HG03060 (cell line): ENCODE data around the gene ITGAL.
A peak's percentile ranks its signal among the peaks of the same experiment; 100 is the strongest.
"Not testable (repeated sequence)": the region's sequence is repeated elsewhere in the genome, so short reads cannot be mapped to it uniquely, and the experiment has no call there.

Experiments used
- ATAC-seq: cut with Tn5 transposase; IDR thresholded peaks from one replicate; pipeline ENCODE4 v1.9.1; 2021; ENCODE audit warnings: low read depth, moderate number of reproducible peaks; ENCODE audit not compliant: unreplicated experiment

ITGAL gene

DNA sequence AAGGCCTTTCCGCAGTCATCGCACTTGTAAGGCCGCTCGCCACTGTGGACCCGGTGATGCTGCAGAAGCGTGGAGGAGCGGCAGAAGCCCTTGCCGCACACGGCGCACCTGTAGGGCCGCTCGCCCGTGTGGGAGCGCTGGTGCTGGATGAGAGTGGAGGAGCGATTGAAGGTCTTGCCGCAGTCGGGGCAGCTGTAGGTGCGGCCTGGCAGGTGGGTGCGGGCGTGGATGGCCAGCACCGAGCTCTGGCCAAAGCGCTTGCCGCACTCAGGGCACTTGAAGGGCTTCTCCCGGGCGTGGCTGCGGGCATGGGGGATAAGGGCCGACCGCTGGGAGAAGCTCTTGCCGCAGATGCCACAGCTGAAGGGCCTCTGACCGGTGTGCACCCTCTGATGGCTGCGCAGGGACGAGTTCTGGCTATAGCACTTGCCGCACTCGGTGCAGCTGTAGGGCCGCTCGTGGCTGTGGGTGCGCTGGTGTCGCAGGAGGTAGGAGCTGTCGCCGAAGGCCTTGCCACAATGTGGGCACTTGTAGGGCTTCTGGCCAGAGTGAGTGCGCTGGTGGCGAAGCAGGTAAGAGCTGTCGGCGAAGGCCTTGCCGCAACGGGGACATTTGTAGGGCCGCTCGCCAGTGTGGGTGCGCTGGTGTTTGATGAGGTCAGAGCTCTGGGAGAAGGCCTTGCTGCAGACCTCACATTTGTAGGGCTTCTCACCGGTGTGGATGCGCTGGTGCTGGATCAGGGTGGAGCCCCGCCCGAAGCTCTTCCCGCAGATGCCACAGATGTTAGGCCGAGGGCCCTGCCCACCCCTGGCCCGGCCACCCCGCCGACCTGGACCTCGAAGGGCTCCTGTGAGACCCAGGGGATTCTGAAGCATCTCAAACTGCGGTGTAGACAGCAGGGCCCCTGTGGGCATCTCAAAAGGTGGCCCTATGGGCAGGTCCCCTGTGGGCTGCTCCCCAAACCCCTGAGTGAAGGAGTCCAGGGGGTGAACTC lies 52.3 kb downstream of the ITGAL start:
- ATAC-seq: no peak

- no peak for ATAC-seq
These were observed 53.2 kb downstream of the ITGAL start for GRCh38 chr16:30525844-30526136.

DNA sequence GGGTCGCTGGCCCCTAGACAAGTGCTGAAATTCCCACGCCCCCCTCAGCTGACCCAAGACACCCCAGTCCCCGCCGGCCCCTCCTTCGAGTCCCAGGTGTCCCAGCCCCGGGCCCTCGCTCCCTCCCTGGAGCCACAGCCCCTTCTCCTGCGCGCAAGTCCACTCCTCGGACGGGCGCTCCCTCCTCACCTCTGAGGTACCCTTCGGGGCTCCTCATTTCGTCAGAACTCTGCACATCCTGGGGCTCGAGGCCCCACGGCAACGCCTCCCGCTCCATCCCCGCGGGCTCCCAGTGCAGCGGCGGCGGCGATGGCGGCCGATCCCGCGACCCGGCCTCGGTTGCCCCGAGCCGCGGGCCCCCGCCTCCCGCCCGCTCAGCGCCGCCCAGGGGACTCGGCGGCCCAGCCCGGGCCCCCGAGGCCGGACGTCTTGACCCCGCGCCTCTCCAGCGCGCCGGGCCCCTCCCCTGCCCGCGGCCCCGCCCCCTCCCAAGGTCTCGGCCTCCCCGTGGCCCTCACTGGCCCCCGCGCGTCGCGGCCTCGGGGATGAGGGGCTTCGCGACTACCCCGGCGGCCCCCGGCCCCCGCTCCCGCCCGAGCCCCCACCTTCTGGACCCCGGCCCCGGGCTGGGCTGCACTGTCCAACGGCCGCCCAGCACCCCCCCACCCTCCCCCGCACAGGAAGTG lies 53.7 kb downstream of the ITGAL start, which contains the start of gene ZNF768:
TSS of gene ZNF768 (minus strand) at position 430 of the 686 bp plus-strand sequence. CDS start at position 277, 153 bp downstream.
- ATAC-seq: no peak

DNA sequence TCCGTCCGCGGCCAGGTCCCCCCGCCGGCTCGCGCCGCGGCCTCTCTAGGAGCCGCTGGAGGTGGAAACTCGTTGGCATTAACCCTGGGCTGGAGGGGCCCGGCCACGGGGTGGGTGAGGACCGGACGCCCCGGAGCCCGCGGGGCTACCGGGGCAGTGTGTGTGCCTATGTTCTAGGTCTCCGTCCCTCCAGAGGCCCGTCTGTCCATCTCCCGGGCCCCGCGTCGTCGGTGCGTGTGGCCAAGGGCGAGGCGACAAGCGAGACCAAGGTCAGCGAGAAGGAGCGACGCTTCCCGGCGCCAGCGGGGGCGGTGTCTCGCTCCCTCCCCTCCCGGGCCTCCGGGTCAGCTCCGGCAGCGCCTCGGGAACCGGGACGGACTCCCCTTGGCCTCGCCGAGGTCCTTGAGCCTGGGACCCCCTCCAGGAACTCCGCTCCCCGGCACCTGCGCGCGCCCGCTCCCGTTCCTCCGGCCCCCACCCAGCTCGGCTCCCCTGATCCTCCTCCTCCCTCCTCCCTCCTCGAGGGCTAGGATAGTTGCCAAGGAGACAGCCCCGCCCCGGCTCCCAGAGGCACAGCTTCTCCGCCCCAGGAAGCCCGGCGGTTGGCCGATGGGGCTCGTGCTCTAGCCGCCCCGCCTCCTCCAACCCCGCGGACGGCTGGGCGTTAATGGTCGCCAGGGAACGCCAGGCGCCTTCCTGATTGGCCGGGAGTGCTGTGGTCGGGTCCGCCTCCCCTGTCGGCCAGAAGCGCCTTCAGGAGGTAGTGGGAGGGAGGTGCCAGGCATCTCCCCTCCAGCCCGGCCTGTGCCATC lies 54.5 kb downstream of the ITGAL start:
- ATAC-seq: peak; percentile 64

- no peak for ATAC-seq
These were observed 55.2 kb downstream of the ITGAL start for GRCh38 chr16:30527635-30528178.

- no peak for ATAC-seq
These were observed 56.4 kb downstream of the ITGAL start for GRCh38 chr16:30528799-30529457.

DNA sequence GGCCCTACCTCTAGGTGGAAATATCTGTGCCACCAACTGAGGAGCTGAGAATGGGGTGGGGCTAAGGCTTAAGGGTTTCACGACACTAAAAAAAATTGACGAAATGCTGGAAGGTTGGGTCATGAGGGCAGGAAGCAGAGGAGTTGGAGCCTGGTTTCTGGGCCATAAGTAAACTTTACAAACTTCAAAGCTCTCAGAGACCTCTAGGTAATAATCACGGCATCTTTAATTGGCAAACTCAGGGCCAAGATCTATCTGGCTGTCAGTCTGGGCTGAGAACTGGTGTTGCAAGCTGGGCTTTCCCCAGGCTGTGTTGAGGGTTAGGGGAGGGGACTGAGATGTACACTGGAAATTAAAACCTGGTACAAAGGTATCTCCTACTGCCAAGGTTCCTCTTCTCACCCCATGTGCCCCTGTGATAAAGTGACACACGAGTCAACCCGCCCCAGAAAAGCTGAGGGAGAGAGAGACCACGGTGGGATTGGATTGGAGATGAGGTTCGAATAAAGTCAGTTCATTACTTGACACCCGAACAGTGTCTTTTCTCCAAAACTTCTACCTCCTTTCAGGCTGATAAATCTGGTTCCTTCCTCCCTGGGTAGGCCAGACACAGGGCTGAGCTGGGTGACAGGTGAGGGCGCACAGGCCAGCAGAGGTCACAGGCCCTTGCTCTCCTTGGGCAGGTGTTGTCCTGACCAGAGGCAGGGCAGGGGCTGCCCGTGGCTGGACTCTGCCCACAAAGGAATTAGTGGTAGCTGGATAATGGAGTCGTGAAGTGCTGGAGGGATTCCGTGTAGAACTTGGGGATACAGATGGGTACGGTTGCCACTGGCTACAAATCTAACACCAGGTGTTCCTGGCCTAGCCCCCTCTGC lies 57.9 kb downstream of the ITGAL start:
- no peak for ATAC-seq

- no peak for ATAC-seq
These were observed 60.0 kb downstream of the ITGAL start for GRCh38 chr16:30532285-30533145.

GRCh38 chr16:30533146-30533522 lies 60.6 kb downstream of the ITGAL start:
- no peak for ATAC-seq

GRCh38 chr16:30533748-30534367 lies 61.3 kb downstream of the ITGAL start:
- no peak for ATAC-seq

DNA sequence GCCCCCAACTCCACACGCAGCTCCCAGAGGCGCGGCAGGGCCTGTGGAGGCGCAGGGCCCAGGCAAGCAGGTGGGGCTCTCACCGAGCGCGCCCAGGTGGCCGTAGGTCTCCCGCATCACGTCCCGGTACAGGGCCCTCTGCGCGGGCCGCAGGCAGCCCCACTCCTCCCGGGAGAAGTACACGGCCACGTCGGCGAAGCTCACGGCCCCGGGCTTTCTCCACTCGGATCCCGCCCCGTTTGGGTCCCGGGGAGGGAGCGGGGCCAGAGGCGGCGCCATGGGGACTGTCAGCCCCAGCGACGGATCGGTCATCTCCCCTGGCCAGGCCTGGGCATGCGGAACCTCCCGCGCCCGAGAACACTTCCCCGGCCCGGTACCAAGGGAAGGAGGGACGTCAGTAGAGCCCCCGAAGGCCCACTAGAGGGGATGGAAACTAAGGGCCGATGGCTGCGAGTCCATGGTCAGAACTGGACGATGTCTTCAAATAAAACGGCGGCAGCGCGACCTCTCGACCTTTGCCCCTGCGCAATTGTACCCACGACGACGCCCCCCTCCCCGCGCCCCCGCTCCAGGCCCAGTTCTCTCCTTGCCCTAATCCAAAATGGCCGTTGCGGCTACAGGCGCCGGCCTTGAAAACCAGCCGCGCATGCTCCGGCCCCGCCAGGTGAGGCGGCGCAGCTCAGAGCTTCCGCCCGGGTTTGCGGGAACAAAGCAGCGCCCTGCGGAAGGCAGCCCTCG lies 62.0 kb downstream of the ITGAL start, which contains the start of gene ZNF747:
TSS of gene ZNF747 (minus strand) at position 491 of the 738 bp plus-strand sequence. CDS start at position 312, 179 bp downstream.
- ATAC-seq: no peak

- no peak for ATAC-seq
These were observed 62.7 kb downstream of the ITGAL start for GRCh38 chr16:30535106-30535776.

DNA sequence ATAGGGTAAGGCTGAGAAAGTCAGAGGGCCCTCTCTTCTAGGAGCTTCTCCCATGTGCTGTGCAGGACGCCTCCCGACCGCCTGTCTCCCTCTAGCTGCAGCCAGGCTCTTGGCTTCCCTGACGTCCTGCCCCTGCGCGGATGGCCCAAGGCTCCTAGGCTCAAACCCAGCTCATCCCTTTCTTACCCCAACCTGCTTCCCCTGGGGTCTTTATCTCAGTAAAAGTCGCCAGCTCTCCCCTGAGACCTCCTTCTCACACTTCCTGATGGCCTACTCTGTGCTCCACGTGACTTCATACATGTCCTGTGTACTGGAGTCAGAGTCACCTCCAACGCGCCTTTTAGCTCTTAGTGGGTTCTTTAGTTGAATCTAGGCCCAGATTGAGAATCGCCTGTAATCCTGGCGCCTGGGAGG lies 63.2 kb downstream of the ITGAL start:
- ATAC-seq: no peak

DNA sequence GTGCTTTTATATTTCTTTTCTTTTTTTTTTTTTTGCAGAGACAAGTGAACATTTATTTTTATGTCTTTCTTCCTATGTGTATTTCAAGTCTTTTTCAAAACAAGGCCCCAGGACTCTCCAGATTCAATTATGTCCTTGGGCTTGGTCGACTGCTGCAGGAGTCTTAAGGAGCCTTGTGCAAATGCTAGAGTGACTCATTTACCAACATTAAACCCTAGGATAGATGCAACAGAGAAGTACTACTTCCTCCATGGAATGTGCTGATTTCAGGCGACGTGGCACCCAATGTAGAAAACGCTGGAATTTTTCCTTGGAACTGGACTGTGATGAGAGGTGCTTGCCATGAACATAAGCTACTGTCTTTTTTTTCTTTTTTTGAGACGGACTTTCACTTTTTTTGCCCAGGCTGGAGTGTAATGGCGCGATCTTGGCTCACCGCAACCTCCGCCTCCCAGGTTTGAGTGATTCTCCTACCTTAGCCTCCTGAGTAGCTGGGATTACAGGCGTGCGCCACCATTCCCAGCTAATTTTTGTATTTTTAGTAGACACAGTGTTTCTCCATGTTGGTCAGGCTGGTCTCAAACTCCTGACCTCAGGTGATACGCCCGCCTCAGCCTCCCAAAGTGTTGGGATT lies 64.0 kb downstream of the ITGAL start:
- ATAC-seq: not testable (repeated sequence)

DNA sequence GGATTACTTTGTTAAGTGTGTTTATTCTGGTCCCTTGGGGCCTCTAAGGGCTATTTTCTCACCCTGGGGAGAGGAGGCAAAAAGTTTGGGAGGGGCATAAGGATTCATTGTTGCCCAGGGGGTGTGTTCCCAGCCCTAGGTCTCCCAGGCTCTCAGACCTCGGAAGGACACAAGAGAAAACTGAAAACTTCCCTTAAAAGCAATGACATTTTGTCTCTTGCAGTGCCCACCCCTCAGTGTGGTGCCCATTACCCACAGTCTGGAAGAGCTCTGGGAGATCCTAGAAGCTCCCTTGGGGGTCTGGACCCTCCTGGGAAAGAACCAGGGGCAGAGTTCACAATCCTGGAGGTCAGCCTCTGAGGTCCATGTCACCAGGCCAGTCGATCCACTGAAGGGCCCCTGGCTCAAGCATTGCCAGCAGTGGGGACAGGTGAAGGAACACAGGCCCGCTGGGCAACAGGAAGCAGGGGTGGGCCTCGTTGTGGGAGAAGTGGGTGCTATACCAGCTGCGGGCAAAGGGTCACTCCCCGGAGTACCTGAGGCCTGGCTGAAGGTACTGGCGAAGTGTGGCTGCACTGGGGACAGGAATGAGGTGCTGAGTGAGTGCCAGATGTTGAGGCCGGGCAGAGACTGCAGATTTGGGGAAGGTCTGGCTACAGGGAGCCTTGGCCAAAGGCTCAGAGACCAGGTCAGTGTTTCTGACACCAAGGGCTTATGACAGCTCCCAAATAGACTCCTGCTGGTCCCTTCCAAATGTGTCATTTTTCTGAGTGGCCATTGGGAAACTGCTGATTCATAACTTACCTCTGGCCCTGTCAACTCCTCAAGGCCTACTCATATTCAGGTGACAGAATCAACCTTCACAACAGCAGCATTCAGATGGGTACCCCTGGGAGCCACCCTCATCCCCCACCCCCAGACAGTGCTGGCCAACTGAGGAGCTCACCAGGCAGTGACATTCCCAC lies 66.7 kb downstream of the ITGAL start:
- no peak for ATAC-seq
